Smooth muscle cell (in vitro differentiated cells): Measurements from ENCODE around the gene PSORS1C1. TPM values are rescaled to one million over a fixed set of nuclear protein-coding genes. Genes with fewer than 3 reads are reported as not detected.
"Not testable (repeated sequence)": the region's sequence is repeated elsewhere in the genome, so short reads cannot be mapped to it uniquely, and the experiment has no call there.

Source experiments
- DNase-seq: peaks from one replicate; lab custom pipeline; 2025; ENCODE audit not compliant: unreplicated experiment; lab: John Stamatoyannopoulos, UW
- H2AFZ ChIP-seq: fragments of 200-600 bp; sonication (generic); 2 replicates; pipeline ENCODE4 v1.6.0; 2016; ENCODE audit warnings: antibody characterized with exemption, low read depth, mild to moderate bottlenecking
- H3F3A ChIP-seq: fragments of 200-600 bp; sonication (generic); 2 replicates; pipeline ENCODE4 v1.6.0; 2017; ENCODE audit warnings: antibody characterized with exemption, low read depth
- H3K27ac ChIP-seq: fragments of 200-600 bp; sonication (generic); 2 replicates; pipeline ENCODE4 v1.5.1; 2016; ENCODE audit warnings: low read depth, mild to moderate bottlenecking
- H3K27me3 ChIP-seq: fragments of 200-600 bp; sonication (generic); 2 replicates; pipeline ENCODE4 v1.6.1; 2016; ENCODE audit warnings: low read depth, mild to moderate bottlenecking
- H3K36me3 ChIP-seq: fragments of 200-600 bp; sonication (generic); 2 replicates; pipeline ENCODE4 v1.5.1; 2016; ENCODE audit warnings: low read depth
- H3K4me1 ChIP-seq: fragments of 200-600 bp; sonication (generic); 2 replicates; pipeline ENCODE4 v1.5.1; 2016; ENCODE audit warnings: low read depth
- H3K4me2 ChIP-seq: fragments of 200-600 bp; sonication (generic); 2 replicates; pipeline ENCODE4 v1.6.0; 2016; ENCODE audit warnings: mild to moderate bottlenecking
- H3K4me3 ChIP-seq: fragments of 200-600 bp; sonication (generic); 2 replicates; pipeline ENCODE4 v1.5.1; 2016; ENCODE audit warnings: mild to moderate bottlenecking
- H3K79me2 ChIP-seq: fragments of 200-600 bp; sonication (generic); 2 replicates; pipeline ENCODE4 v1.6.0; 2016; ENCODE audit warnings: low read depth, mild to moderate bottlenecking
- H3K9ac ChIP-seq: fragments of 200-600 bp; sonication (generic); 2 replicates; pipeline ENCODE4 v1.6.0; 2016; ENCODE audit warnings: low read depth
- H3K9me3 ChIP-seq: fragments of 200-600 bp; sonication (generic); replicated peaks from 2 replicates; pipeline ENCODE4 v1.5.1; 2016; ENCODE audit warnings: low read depth
- H4K20me1 ChIP-seq: fragments of 200-600 bp; sonication (generic); 2 replicates; pipeline ENCODE4 v1.6.0; 2016; ENCODE audit warnings: low read depth
- CTCF ChIP-seq: fragments of 200-600 bp; sonication (generic); IDR thresholded peaks from 2 replicates; pipeline ENCODE4 v1.5.1; 2017; ENCODE audit warnings: borderline replicate concordance, mild to moderate bottlenecking, antibody characterized with exemption; ENCODE audit not compliant: insufficient read depth, poor library complexity, severe bottlenecking
- WGBS: methylation state at CpG from one replicate; pipeline ENCODE4 v1.1.7; 2016; ENCODE audit warnings: low lambda C conversion rate; 5-methylcytosine and 5-hydroxymethylcytosine counted together
- polyA plus RNA-seq: library from polyadenylated mRNA; unstranded; fragments of >200 nt; fragmentation: Nextera tagmentation; extraction: Ambion mirVana; gene quantifications from 2 replicates; pipeline ENCODE4 v1.2.1, GENCODE V29; 2016
- total RNA-seq: library from RNA; depleted of rRNA; stranded (reverse); fragments of >200 nt; gene quantifications from 2 replicates; pipeline ENCODE4 v1.2.3, GENCODE V29; 2014

PSORS1C1 gene
- total and polyA plus RNA-seq, 2 experiments from 2014 or later: 2.1 to 6.5 TPM

GRCh38 chr6:31168606-31169005 is 54.0 kb downstream of the PSORS1C1 start:
- no peak overlapping the region for H3K9ac ChIP-seq
- no peaks in the 10 kb centered on the region for H3K36me3 ChIP-seq
- WGBS: 8% methylated on average over 3 of the region's 3 CpGs
- H4K20me1 ChIP-seq: no peaks in the 10 kb centered on the region
- no peak for DNase-seq
- no peak for TF ChIP-seq CTCF
- H2AFZ ChIP-seq: no peak overlapping the region
- H3K9me3 ChIP-seq: no peaks in the 10 kb centered on the region
- H3F3A ChIP-seq: no peaks in the 10 kb centered on the region
- H3K4me3 ChIP-seq: no peak overlapping the region
- peaks cover 6% of the 10 kb centered on the region for H3K4me1 ChIP-seq
- no peak overlapping the region for H3K27ac ChIP-seq
- H3K79me2 ChIP-seq: no peaks in the 10 kb centered on the region
- H3K4me2 ChIP-seq: no peak overlapping the region
- peaks cover 27% of the 10 kb centered on the region for H3K27me3 ChIP-seq

- 28% methylated on average over 10 of the region's 10 CpGs for WGBS
- Histone ChIP-seq H3K27ac (no peak overlapping the region), H3K9ac (no peak overlapping the region), H3K4me2 (no peak overlapping the region), H3K36me3 (no peaks in the 10 kb centered on the region), H3K4me3 (no peak overlapping the region), H3K27me3 (peaks cover 27% of the 10 kb centered on the region), H4K20me1 (no peaks in the 10 kb centered on the region), H3K9me3 (no peaks in the 10 kb centered on the region), H3F3A (no peaks in the 10 kb centered on the region), H3K4me1 (peaks cover 6% of the 10 kb centered on the region), H3K79me2 (no peaks in the 10 kb centered on the region), H2AFZ (no peak overlapping the region)
- no peak for TF ChIP-seq CTCF
- DNase-seq: no peak
Observed at GRCh38 chr6:31169123-31169857, 54.7 kb downstream of the PSORS1C1 start.

GRCh38 chr6:31169858-31170599 is 55.4 kb downstream of the PSORS1C1 start:
- H3K27ac ChIP-seq, H3F3A ChIP-seq, H3K4me3 ChIP-seq, H3K4me1 ChIP-seq, H2AFZ ChIP-seq, H3K9ac ChIP-seq, H3K4me2 ChIP-seq, H3K9me3 ChIP-seq, H4K20me1 ChIP-seq, DNase-seq, H3K36me3 ChIP-seq, H3K79me2 ChIP-seq: not testable (repeated sequence)
- 40% methylated on average over 22 of the region's 23 CpGs for WGBS
- H3K27me3 ChIP-seq: peaks cover 27% of the 10 kb centered on the region

GRCh38 chr6:31170600-31170881 is 55.9 kb downstream of the PSORS1C1 start, which contains the start of gene POU5F1:
Gene POU5F1 (minus strand): TSS chr6:31170682. CDS start chr6:31170620, 62 bp downstream.
- Histone ChIP-seq H3K79me2 (no peaks in the 10 kb centered on the region), H3K4me3 (no peak within 1 kb of the TSS), H3K4me1 (peaks cover 6% of the 10 kb centered on the region), H3K27ac (no peak within 1 kb of the TSS), H3K9me3 (no peaks in the 10 kb centered on the region), H3K9ac (no peak within 1 kb of the TSS), H2AFZ (no peak within 1 kb of the TSS), H3F3A (no peaks in the 10 kb centered on the region), H3K27me3 (peaks cover 27% of the 10 kb centered on the region), H3K36me3 (no peaks in the 10 kb centered on the region), H3K4me2 (no peak within 1 kb of the TSS), H4K20me1 (no peaks in the 10 kb centered on the region)
- TF ChIP-seq CTCF: no peak
- 42% methylated on average over 9 of the region's 9 CpGs for WGBS
- no peak for DNase-seq
